GM23338 (cell line): Measurements from ENCODE around the gene CAPN10. TPM values are rescaled to one million over a fixed set of nuclear protein-coding genes. Genes with fewer than 3 reads are reported as not detected.

Experiments used
- ATAC-seq: fragments of 200-7000 bp; cut with Tn5 transposase; 3 replicates; pipeline ENCODE4 v1.9.1; 2020
- DNase-seq: peaks from one replicate; pipeline ENCODE4 v3.0.0-alpha.2; 2015; ENCODE audit warnings: low spot score
- H2AFZ ChIP-seq: fragments of 200-600 bp; sonication (generic); 2 replicates; pipeline ENCODE4 v1.8.0; 2016; ENCODE audit warnings: antibody characterized with exemption, mild to moderate bottlenecking, moderate library complexity
- H3F3A ChIP-seq: fragments of 200-600 bp; sonication (generic); replicated peaks from 2 replicates; pipeline ENCODE4 v1.8.0; 2017; ENCODE audit warnings: antibody characterized with exemption, mixed run types, low read depth
- H3K27ac ChIP-seq: fragments of 200-600 bp; sonication (generic); 2 replicates; pipeline ENCODE4 v1.6.1; 2016; ENCODE audit warnings: low read depth
- H3K27me3 ChIP-seq: fragments of 200-600 bp; sonication (generic); 2 replicates; pipeline ENCODE4 v1.8.0; 2016; ENCODE audit warnings: mild to moderate bottlenecking, mixed run types, moderate library complexity; ENCODE audit not compliant: insufficient read depth
- H3K36me3 ChIP-seq: fragments of 200-600 bp; sonication (generic); 2 replicates; pipeline ENCODE4 v1.8.0; 2016; ENCODE audit warnings: mild to moderate bottlenecking; ENCODE audit not compliant: insufficient read depth
- H3K4me1 ChIP-seq: fragments of 200-600 bp; sonication (generic); 2 replicates; pipeline ENCODE4 v1.8.0; 2016; ENCODE audit warnings: mild to moderate bottlenecking, moderate library complexity; ENCODE audit not compliant: insufficient read depth
- H3K4me2 ChIP-seq: fragments of 200-600 bp; sonication (generic); 2 replicates; pipeline ENCODE4 v1.7.1; 2017; ENCODE audit warnings: mixed run types
- H3K4me3 ChIP-seq: fragments of 200-600 bp; sonication (generic); 2 replicates; pipeline ENCODE4 v1.6.1; 2016; ENCODE audit warnings: mixed run types
- H3K79me2 ChIP-seq: fragments of 200-600 bp; sonication (generic); replicated peaks from 2 replicates; pipeline ENCODE4 v1.8.0; 2017; ENCODE audit warnings: mild to moderate bottlenecking; ENCODE audit not compliant: insufficient read depth
- H3K9me2 ChIP-seq: fragments of 200-600 bp; sonication (generic); 2 replicates; pipeline ENCODE4 v1.8.0; 2017; ENCODE audit not compliant: insufficient read depth
- H4K20me1 ChIP-seq: fragments of 200-600 bp; sonication (generic); replicated peaks from 2 replicates; pipeline ENCODE4 v1.8.0; 2017; ENCODE audit warnings: mild to moderate bottlenecking; ENCODE audit not compliant: insufficient read depth
- H3K27ac Mint-ChIP-seq: 2 replicates; pipeline ENCODE4 v1.8.0; 2020; ENCODE audit warnings: inconsistent platforms, mild to moderate bottlenecking, moderate library complexity, mixed read lengths
- H3K27me3 Mint-ChIP-seq: 3 replicates; pipeline ENCODE4 v1.8.0; 2022; ENCODE audit warnings: low read depth, mild to moderate bottlenecking, moderate library complexity, mixed read lengths, inconsistent platforms; ENCODE audit not compliant: insufficient read depth, poor library complexity
- H3K36me3 Mint-ChIP-seq: 3 replicates; pipeline ENCODE4 v1.8.0; 2021; ENCODE audit warnings: low read depth, mild to moderate bottlenecking, inconsistent platforms, moderate library complexity, mixed read lengths
- H3K4me1 Mint-ChIP-seq: 3 replicates; pipeline ENCODE4 v1.8.0; 2020; ENCODE audit warnings: mild to moderate bottlenecking, inconsistent platforms, mixed read lengths
- H3K4me3 Mint-ChIP-seq: 3 replicates; pipeline ENCODE4 v1.8.0; 2021; ENCODE audit warnings: moderate library complexity, mild to moderate bottlenecking, inconsistent platforms, mixed read lengths
- H3K9me3 Mint-ChIP-seq: 3 replicates; pipeline ENCODE4 v1.8.0; 2020; ENCODE audit warnings: moderate library complexity, mild to moderate bottlenecking, inconsistent platforms, mixed read lengths
- EZH2 ChIP-seq: fragments of 200-600 bp; sonication (generic); IDR thresholded peaks from one replicate; pipeline ENCODE4 v1.8.0; 2017; ENCODE audit warnings: antibody characterized with exemption, mild to moderate bottlenecking, low read depth; ENCODE audit not compliant: unreplicated experiment
- EZH2phosphoT487 ChIP-seq: fragments of 200-600 bp; sonication (generic); IDR thresholded peaks from one replicate; pipeline ENCODE4 v1.8.1; 2018; ENCODE audit warnings: antibody characterized with exemption; ENCODE audit not compliant: unreplicated experiment
- JUNB ChIP-seq: IDR thresholded peaks from one replicate; pipeline ENCODE4 v1.6.1; 2016; ENCODE audit warnings: antibody characterized with exemption; ENCODE audit not compliant: unreplicated experiment
- NANOG ChIP-seq: IDR thresholded peaks from 2 replicates; pipeline ENCODE4 v1.6.1; 2016; ENCODE audit warnings: antibody characterized with exemption, borderline replicate concordance
- POLR2AphosphoS5 ChIP-seq: IDR thresholded peaks from 2 replicates; pipeline ENCODE4 v1.6.1; 2016; ENCODE audit warnings: antibody characterized with exemption, low read depth
- STAT1 ChIP-seq: IDR thresholded peaks from one replicate; pipeline ENCODE4 v1.6.1; 2016; ENCODE audit warnings: antibody characterized with exemption; ENCODE audit not compliant: unreplicated experiment
- ZNF114 ChIP-seq: fragments of 250-450 bp; sonication (Bioruptor Pico); IDR thresholded peaks from 2 replicates; pipeline ENCODE4 v1.5.0; 2020; ENCODE audit warnings: mild to moderate bottlenecking, moderate library complexity
- ZNF331 ChIP-seq: fragments of 250-450 bp; sonication (Bioruptor Pico); IDR thresholded peaks from 2 replicates; pipeline ENCODE4 v1.5.0; 2020; ENCODE audit warnings: low read depth, mild to moderate bottlenecking, moderate library complexity
- polyA plus RNA-seq: library from polyadenylated mRNA; unstranded; fragments of >200 nt; fragmentation: Nextera tagmentation; extraction: Ambion mirVana; gene quantifications from 2 replicates; pipeline ENCODE4 v1.2.1, GENCODE V29; 2016
- total RNA-seq: library from RNA; depleted of rRNA; stranded (reverse); fragments of >200 nt; shearing (Covaris generic); gene quantifications from 2 replicates; pipeline ENCODE4 v1.2.3, GENCODE V29; 2014
- TF ChIP-seq, protein P1 (sequence below): IDR thresholded peaks from one replicate; pipeline ENCODE4 v1.6.1; 2018; ENCODE audit warnings: antibody characterized with exemption; ENCODE audit not compliant: unreplicated experiment
- TF ChIP-seq, protein P2 (sequence below), 2 experiments: fragments of 200-600 bp in 1 of 2; sonication (generic) in 1 of 2; conservative IDR thresholded peaks; 2 replicates each; pipeline versions ENCODE4 v1.5.1 to v1.6.1; 2016 to 2017; ENCODE audit warnings: antibody characterized with exemption in 2 of 2, low read depth in 2 of 2, mild to moderate bottlenecking in 2 of 2, moderate library complexity in 1 of 2

CAPN10 gene
- total and polyA plus RNA-seq, 2 experiments from 2014 or later, result 30.2 to 59.8 TPM

DNA sequence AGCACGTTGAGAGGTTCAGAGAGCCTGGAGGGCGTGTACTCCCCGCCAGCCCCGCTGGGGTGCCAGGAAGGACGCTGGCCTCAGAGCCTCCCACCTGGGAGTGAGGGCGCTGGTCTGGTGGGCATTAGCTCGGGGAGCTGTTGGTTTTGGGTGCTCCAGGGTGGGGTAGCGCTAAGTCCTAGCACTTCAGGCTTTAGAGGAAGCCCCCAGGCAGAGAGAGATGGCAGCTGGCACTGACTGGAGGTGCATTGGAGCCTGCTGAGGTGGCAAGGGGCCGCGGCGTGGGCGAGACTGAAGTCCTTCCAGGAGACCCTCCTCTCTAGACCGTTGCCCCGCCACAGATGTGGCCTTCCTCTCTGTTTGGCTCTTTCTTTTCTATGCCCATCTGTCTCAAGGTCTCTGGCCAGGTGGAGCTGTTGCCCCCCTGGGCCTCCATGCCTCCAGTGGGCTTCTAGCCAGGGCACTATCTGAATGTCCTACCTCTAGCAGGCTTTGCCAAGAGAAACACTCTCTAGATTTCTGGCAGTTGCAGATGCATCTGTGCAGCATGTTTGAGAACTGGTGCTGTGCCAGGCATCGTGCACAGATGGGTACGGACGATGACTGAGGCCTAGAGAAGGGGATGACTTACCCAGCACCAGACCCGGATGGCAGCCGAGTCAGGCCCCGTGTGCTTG, 6.6 kb downstream of the CAPN10 start (continued):
- TF ChIP-seq STAT1 (no peak), ZNF114 (no peak), EZH2phosphoT487 (no peak)
- TF ChIP-seq, protein P1, sequence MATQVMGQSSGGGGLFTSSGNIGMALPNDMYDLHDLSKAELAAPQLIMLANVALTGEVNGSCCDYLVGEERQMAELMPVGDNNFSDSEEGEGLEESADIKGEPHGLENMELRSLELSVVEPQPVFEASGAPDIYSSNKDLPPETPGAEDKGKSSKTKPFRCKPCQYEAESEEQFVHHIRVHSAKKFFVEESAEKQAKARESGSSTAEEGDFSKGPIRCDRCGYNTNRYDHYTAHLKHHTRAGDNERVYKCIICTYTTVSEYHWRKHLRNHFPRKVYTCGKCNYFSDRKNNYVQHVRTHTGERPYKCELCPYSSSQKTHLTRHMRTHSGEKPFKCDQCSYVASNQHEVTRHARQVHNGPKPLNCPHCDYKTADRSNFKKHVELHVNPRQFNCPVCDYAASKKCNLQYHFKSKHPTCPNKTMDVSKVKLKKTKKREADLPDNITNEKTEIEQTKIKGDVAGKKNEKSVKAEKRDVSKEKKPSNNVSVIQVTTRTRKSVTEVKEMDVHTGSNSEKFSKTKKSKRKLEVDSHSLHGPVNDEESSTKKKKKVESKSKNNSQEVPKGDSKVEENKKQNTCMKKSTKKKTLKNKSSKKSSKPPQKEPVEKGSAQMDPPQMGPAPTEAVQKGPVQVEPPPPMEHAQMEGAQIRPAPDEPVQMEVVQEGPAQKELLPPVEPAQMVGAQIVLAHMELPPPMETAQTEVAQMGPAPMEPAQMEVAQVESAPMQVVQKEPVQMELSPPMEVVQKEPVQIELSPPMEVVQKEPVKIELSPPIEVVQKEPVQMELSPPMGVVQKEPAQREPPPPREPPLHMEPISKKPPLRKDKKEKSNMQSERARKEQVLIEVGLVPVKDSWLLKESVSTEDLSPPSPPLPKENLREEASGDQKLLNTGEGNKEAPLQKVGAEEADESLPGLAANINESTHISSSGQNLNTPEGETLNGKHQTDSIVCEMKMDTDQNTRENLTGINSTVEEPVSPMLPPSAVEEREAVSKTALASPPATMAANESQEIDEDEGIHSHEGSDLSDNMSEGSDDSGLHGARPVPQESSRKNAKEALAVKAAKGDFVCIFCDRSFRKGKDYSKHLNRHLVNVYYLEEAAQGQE, result no peak
- TF ChIP-seq, protein P2, sequence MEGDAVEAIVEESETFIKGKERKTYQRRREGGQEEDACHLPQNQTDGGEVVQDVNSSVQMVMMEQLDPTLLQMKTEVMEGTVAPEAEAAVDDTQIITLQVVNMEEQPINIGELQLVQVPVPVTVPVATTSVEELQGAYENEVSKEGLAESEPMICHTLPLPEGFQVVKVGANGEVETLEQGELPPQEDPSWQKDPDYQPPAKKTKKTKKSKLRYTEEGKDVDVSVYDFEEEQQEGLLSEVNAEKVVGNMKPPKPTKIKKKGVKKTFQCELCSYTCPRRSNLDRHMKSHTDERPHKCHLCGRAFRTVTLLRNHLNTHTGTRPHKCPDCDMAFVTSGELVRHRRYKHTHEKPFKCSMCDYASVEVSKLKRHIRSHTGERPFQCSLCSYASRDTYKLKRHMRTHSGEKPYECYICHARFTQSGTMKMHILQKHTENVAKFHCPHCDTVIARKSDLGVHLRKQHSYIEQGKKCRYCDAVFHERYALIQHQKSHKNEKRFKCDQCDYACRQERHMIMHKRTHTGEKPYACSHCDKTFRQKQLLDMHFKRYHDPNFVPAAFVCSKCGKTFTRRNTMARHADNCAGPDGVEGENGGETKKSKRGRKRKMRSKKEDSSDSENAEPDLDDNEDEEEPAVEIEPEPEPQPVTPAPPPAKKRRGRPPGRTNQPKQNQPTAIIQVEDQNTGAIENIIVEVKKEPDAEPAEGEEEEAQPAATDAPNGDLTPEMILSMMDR (conservative IDR thresholded peaks at IDR 0.05; ENCODE audit: low read depth in 2 of 2), result no peak

DNA sequence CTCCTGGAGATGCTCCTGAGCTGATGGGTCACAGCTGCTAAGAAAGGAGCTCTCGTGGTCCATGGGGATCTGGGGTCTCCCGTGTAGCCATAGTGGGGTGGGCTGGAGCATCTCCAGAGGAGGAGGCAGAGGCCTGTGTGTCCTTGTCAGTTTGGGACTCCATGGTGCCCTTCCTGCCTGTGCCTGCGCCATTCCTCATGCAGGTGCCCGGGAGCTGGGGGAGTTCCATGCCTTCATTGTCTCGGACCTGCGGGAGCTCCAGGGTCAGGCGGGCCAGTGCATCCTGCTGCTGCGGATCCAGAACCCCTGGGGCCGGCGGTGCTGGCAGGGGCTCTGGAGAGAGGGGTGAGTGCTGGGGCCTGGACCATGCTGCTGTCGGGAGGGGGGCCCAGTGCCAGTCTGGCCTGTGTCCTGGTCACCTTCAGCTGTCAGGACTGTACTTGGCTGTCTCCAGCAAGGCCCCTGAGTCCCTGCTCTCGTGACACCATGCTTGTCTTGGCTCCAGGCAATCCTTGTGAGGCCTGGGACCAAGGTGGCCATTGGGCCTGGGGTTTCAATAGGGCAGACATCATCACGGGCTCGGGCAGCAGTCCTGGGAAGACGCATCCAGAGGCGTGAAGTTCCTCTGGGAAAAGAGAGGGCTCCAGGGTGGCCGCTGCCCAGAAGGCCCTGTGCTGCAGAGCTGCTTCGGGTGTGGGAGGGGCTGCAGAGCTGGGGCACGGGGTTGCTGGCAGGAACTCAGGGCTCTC, 7.3 kb downstream of the CAPN10 start:
- no peak overlapping the region for H3K4me3 Mint-ChIP-seq
- Histone ChIP-seq H3K9me2 (no peaks in the 10 kb centered on the region), H3K79me2 (peaks cover 33% of the 10 kb centered on the region), H3K36me3 (no peaks in the 10 kb centered on the region), H3K4me1 (no peaks in the 10 kb centered on the region), H3K27ac (no peak overlapping the region), H3K4me3 (no peak overlapping the region), H3F3A (no peaks in the 10 kb centered on the region), H3K27me3 (no peaks in the 10 kb centered on the region), H3K4me2 (no peak overlapping the region), H2AFZ (no peak overlapping the region), H4K20me1 (peaks cover 3% of the 10 kb centered on the region)
- peaks cover 3% of the 10 kb centered on the region for H3K4me1 Mint-ChIP-seq
- H3K27me3 Mint-ChIP-seq, result peaks cover 1% of the 10 kb centered on the region
- ATAC-seq (no peak), DNase-seq (no peak)
- peaks cover 3% of the 10 kb centered on the region; the same call in 2 of the 3 replicates for H3K36me3 Mint-ChIP-seq
- no peak overlapping the region for H3K27ac Mint-ChIP-seq
- H3K9me3 Mint-ChIP-seq, result no peaks in the 10 kb centered on the region
- TF ChIP-seq EZH2phosphoT487 (no peak), ZNF331 (CRISPR knock-in tag) (no peak), EZH2 (no peak), STAT1 (no peak), POLR2AphosphoS5 (no peak), JUNB (no peak), ZNF114 (no peak), NANOG (no peak)
- TF ChIP-seq, protein P2 (conservative IDR thresholded peaks at IDR 0.05; ENCODE audit: low read depth in 2 of 2), result no peak
